ENCODE data around the gene AMFR.

AMFR gene

DNA sequence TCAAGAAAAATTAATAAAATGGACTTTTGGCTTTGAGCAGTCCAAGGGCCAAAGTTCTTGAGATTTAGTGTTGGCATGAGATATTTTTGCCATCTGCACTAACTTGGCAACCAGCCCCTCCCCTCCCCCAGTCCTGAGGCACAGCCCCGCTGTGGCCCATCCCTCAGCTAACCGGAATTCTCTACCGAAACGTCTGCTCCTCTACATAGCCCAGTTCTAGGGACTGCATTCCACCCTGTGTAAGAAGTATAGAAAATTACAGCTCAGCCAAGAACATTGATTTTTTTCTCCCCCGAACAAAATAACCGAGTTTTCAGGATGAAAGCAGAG is 97.5 kb downstream of the AMFR start:
- DNase-seq, result no peak

DNA sequence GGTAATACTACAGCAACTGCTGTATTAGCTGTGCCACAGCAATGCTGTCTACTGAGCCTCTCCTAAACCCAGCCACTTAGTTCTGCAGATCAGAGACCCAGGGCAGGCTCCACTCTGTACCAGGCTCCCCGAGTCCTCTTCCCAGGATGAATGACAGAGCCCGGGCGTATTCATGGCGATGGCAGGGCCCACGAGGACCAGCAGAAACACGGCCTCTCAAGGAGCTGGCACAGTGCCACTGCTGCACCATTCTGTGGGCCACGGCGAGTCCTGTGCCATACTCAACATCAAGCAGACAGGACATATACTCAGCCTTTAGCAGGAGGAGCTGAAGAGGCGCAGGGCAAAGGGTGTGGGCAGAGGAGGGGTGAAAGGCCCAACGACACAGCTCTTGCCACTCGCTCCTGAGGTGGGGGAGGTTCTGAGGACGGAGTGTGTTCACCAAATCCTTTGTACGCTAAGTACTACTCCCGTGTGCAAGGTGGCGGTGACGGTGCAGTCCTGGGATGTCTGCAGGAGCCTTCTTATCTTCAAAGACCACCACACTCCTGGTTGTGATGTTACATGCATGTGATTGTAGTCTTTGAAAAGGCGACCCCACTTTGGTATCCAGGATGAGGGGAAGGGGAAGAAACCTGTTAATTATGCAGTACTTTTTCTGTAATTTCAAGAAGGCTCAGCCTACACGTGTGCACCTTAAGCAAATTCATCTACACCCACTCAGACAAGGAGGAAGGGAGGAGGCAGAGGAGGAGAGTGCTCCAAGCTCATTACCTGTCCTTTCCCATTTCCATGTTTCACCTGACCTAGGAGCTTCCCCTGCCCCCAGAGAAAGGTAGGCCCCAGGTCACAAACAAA is 98.0 kb downstream of the AMFR start:
- DNase-seq, result no peak

DNA sequence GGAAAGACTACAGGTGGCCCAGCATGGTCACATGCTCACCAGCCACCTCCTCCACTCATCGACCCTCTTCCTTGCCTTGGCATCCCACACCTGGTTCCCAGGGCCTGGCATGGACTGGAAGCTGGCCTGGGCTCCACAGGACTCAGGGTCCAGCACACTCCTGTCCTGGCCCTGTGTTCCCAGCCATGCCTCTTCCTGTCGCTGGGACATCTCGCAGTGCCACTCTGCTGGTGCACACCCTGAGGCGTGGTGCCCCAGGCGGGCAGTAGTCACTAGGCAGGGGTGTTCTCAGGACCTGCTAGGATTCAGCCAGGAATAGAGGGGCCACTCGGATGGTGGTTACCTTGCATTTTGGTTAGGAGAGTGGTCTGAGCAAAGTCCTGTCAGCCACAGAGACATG is 99.4 kb downstream of the AMFR start:
- no peak for DNase-seq

DNA sequence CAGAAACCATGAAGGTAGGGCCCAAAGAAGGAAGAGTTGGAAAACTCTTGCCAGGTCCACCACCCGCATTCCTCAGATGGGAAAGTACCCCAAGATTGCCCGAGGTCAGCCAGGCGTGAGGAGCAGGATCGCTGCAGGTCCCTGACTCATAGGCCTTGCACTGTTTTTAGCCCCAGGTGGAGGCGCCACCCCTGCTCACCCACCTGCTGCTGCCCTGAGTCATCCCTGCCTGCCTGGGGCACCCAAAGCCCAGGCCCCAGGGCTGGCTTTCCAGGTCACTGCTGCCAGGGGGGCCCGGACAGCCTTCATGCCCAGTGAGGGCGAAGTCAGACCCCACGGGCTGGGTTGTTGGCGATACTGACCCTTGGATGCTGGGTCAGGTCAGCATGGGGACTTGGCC is 100.9 kb downstream of the AMFR start:
- no peak for DNase-seq

DNA sequence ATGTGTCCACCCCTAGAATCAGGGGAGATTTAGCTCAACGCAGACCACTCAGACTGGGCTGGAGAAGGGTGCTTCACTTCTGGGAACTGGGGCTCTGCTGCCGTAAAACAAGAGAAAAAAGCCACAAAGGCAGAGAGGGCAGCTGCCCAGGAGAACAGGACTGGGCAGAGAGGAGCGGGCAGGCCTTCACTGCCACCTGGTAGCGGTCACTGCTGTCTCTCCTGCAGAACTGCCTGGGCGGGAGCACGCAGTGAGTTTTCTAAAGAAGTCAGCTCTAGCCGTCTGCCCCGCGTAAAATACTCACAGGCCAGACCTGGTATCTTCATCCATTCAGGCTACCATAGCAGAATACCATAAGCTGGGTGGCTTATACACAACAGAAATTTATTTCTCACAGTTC is 103.8 kb downstream of the AMFR start:
- DNase-seq, result no peak

DNA sequence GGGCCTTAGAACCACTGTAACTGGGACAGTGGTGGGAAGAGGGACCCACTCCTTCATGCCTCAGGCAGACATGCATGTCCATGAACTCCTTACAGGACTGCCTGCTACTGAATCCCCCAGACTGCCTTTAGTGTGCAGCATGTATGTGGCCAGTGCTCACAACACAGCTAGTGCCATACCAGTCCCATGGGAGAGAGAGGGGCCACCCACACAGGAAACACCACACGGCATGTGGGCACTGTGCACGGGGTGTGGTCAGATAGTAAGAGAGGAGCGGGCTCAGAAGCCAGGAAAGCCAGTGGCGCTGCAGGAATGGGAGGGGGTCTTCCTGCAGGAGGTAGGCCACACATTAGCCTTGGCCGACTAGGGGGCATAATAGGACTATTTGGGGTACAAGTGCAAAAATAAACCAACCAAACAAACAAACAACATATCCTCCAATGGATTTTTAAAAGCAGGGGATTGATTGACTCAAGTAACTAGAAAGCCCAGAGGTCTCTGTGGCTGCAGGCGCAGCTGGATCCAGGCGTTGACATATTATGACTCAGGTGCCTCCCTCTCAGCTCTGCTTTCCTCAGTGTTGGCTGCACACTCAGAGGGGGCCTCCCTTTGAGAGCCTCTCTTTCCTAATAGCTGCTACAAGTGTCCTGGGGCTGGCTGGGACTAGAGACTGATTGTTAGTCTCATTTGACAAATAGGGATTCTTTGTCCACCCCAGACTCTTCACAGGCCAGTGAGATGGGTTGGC is 104.4 kb downstream of the AMFR start:
- DNase-seq, result no peak

DNA sequence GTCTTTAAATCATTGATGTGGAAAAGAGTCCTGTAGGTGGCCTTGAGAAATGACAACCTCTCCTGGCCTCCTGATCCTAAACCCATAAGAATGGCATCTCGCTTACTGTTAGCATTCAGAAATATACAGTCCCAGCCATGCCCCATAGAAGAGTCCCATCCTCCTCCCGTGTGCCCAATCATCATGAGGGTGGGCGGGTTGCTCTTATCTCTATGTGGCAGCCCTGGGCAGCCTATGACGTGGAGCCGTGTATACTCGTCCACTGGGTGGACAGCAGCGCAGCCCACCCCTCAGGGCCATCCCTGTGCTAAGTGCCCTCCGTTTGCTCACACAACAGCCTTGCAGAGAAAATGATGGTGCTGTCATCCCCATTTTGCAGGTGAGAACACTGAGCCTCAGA is 105.3 kb downstream of the AMFR start:
- DNase-seq, result no peak

DNA sequence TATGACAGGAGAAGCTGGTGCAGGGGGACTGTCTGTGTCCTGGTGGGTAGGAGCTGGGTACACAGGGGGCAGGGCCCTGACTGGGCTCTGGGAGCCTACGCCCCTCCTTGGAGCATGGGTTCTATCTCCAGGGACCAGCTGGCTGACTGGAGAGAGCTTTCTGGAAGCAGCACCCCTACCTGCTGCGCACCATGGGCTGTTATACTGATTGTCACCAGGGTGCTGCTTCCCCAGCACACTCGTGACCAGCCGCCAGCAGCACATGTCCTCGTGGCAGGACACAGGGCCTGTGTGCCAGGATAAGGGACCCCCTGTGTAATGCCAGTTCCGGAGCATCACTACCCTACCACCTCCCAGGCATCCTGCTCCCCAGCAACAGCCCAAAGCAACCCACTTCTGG is 106.0 kb downstream of the AMFR start:
- no peak for DNase-seq

DNA sequence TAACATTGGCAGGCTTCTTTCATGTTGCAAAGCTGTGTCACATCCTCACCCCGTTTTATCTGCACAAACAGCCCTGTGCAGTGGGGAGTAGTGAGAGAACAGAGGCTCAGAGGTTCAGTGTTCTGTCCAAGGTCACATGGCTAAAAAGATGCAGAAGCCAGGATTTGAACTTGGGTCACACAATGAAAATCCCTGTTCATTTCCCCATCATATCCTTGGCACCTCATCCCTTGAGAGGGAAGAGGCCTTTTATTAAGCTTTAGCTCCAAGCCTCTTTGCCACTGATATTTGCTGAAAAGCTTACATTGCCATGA is 106.6 kb downstream of the AMFR start:
- DNase-seq, result no peak

DNA sequence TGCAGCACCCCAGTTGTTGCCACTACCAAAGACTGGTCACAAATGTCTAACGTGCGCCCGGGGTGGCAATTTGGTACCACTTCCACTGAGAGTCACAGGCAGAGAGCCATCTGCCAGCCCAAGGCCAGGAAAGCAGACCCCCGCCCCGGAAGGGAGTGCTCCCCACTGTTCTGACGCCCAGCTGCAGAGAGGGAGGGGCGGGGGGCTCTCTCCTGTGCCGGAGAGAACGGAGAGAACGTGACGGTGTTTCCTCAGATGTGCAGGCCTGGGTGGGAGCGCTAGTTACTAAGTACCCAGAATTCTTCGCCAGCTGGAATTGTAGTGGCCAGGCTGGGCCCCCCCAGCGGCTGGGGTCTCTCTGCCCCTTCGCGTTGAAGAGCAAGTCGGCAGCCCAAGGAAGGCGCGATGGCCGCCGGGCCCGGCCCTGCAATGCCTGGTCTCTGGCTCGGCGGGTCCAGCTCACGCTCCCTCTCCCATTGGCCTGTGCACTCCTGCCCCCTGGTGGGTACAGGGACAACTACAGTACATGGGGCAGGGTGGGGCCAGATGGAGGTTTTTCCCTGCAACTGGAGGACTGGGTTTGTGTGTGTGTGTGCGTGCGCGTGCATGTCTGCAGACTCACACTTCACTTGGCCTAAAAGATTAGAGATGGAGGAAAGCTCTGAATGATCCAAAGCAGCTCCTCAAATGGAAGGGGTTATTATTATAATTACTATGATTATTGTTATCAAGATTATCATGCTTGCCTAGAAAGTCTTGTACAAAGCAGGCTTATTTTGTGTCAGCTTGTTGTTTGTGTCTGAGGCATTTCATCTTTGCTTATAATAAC is 107.1 kb downstream of the AMFR start:
- no peak for DNase-seq

DNA sequence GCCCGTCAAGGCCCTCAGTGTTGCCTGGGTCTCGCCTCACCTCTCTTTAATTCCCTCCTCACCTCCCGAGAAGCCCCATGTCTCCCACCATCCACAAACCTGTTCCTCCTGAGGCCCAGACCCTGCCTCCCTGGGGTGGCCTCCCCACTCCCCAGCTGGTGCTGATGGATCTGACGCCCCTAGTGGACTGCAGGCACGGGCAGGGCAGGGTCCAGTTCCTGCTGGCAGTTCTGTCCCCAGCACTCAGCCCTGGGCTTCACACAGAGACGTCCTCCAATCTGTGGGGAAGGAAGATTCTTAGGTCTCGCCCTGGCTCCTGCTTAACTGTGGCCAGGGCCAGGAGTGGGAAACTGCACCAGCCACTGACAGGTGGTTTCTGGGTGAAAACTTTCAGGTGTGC is 108.8 kb downstream of the AMFR start:
- no peak for DNase-seq

DNA sequence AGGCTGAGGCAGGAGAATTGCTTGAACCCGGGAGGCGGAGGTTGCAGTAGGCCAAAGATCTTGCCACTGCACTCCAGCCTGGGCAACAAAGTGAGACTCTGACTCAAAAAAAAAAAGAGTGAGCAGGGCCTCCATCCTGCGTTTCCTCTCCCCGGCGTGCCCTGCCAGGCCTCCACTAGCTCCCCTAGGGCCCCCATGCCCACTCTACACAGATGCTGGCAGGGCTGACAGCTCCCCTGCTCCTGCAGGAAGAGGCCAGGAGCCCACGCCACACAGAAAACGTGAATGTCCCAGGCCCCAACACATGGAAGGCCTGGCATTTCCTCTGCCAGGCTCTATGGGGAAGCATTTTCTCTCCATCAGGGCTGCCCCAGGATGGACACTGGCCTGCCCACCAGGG is 109.4 kb downstream of the AMFR start:
- no peak for DNase-seq

DNA sequence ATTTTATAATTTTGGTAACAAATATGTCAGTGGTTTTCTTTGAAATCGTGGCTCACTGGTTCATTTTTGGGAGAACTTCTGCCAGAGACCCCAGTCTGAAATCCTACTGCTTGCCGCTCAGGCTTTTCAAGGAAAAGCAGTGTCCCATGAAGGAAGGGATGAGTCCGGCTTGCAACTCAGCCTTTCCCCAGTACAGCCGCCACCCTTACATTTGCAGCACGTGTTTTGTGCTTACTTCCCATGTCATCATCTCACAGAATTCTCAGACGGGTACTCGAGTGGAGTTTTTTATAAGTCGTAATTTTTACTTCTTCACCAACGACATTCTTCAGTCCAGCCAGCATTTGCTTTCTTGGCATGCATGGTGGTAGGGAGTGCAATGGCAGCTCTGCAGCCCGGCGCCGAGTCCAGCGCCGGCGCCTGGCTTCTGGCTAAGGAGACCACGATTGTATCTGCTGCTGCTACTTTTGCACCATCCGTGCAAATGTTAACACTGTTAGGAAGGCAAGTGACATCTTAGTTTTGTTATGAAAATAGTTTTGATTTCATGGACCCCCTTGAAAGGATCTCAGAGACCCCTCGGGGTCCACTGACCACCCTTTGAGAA is 111.0 kb downstream of the AMFR start:
- no peak for DNase-seq

DNA sequence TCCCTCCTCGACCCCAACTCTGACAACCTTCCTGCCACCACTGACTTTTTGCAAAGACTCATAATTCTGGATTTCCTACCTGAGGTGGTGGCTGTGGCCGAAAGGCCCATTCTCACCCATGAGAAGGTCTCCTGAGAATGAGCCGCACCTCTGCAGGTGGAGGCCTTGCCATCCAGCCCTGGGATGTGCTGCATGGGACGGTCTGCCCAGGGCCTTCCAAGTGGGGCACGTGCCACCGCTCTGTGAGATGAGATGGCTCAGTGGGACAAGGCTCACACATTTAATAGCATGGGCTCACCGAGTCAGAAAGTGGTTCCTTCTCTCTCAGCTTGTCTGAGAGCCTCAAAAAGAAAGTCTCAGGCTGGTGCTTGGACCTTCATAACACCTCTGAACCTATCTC is 112.8 kb downstream of the AMFR start:
- DNase-seq, result no peak

DNA sequence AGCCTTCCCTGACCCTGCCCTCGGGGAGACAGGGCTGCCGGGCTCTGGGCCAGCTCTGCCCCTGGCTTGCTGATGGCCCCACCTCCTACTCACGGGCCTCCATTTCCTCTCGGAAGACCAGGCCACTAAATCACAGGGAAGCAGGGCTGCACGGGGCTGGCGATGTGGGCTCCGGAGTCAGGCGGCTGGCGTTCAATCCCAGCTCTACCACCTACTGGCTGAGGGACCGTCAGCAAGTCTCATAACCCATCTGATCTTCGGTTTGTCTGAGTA is 113.4 kb downstream of the AMFR start:
- no peak for DNase-seq

Measured in NCI-H2081 treated with DMSO at 0.1 percent for 48 hours (cell line).